Fibroblast of lung (primary cell): ENCODE data around the gene RADIL. TPM values are rescaled to one million over a fixed set of nuclear protein-coding genes. Genes with fewer than 3 reads are reported as not detected.

Source experiments
- DNase-seq, 2 donors: peaks; one replicate each; pipeline versions ENCODE4 v3.0.0 to v3.0.0-alpha.2; 2010; ENCODE audit warnings: low read depth in 2 of 2
- H2AFZ ChIP-seq: 2 replicates; pipeline ENCODE4 v1.5.1; 2012; ENCODE audit warnings: low read length, control low read depth, inconsistent platforms
- H3K27ac ChIP-seq: 2 replicates; pipeline ENCODE4 v1.5.1; 2011; ENCODE audit warnings: low read length, control low read depth; ENCODE audit not compliant: insufficient read depth
- H3K27me3 ChIP-seq: 2 replicates; pipeline ENCODE4 v1.5.1; 2011; ENCODE audit warnings: mild to moderate bottlenecking, low read length; ENCODE audit not compliant: control insufficient read depth, insufficient read depth
- H3K36me3 ChIP-seq: 2 replicates; pipeline ENCODE4 v1.5.1; 2011; ENCODE audit warnings: low read length; ENCODE audit not compliant: control insufficient read depth, insufficient read depth
- H3K4me1 ChIP-seq: 2 replicates; pipeline ENCODE4 v1.5.1; 2011; ENCODE audit warnings: low read length; ENCODE audit not compliant: control insufficient read depth, insufficient read depth; ENCODE audit errors: extremely low read depth
- H3K4me2 ChIP-seq: 2 replicates; pipeline ENCODE4 v1.5.1; 2011; ENCODE audit warnings: low read length, control low read depth; ENCODE audit not compliant: insufficient read depth; ENCODE audit errors: extremely low read depth
- H3K4me3 ChIP-seq, 4 experiments: fragments of 200-600 bp in 1 of 4; sonication (generic) in 1 of 4; replicated peaks in 1 of 4; 2 replicates each; pipeline ENCODE4 v1.5.1; 2011 to 2016; ENCODE audit warnings: low read length in 4 of 4, low read depth in 3 of 4, mild to moderate bottlenecking in 3 of 4, control low read depth in 2 of 4, inconsistent platforms in 1 of 4, mixed read lengths in 1 of 4; ENCODE audit not compliant: insufficient read depth in 1 of 4; ENCODE audit errors: control extremely low read depth in 1 of 4
- H3K79me2 ChIP-seq: 2 replicates; pipeline ENCODE4 v1.5.1; 2012; ENCODE audit warnings: mild to moderate bottlenecking, low read length, inconsistent platforms; ENCODE audit not compliant: control insufficient read depth, insufficient read depth
- H3K9ac ChIP-seq: 2 replicates; pipeline ENCODE4 v1.5.1; 2011; ENCODE audit warnings: mild to moderate bottlenecking, low read length, control low read depth; ENCODE audit not compliant: insufficient read depth
- H3K9me3 ChIP-seq: 2 replicates; pipeline ENCODE4 v1.5.1; 2012; ENCODE audit warnings: low read depth, low read length; ENCODE audit not compliant: control insufficient read depth, insufficient read depth
- H4K20me1 ChIP-seq: 2 replicates; pipeline ENCODE4 v1.5.1; 2011; ENCODE audit warnings: low read length; ENCODE audit not compliant: control insufficient read depth, insufficient read depth; ENCODE audit errors: extremely low read depth
- EZH2 ChIP-seq: IDR thresholded peaks from 2 replicates; pipeline ENCODE4 v1.5.1; 2012; ENCODE audit warnings: low read length, control low read depth, mild to moderate bottlenecking; ENCODE audit errors: missing control alignments
- polyA plus RNA-seq, 2 donors: library from polyadenylated mRNA; depleted of rRNA in 1 of 2; stranded (reverse) in 1 of 2; unstranded in 1 of 2; fragments of >200 nt; gene quantifications; 2 replicates each; pipeline ENCODE4 v1.2.1, GENCODE V29; 2011 to 2012; ENCODE audit warnings: missing spikeins in 1 of 2
- total RNA-seq: library from RNA; depleted of rRNA; stranded (reverse); fragments of >200 nt; gene quantifications from 2 replicates; pipeline ENCODE4 v1.2.1, GENCODE V29; 2014
- TF ChIP-seq, protein P1 (sequence below), 2 donors: IDR thresholded peaks in 1 of 2; conservative IDR thresholded peaks in 1 of 2; 1 replicate in 1 of 2; 2 replicates in 1 of 2; pipeline ENCODE4 v1.5.1; 2011 to 2012; ENCODE audit warnings: low read length in 2 of 2, control low read depth in 1 of 2, inconsistent platforms in 1 of 2, low read depth in 1 of 2, mild to moderate bottlenecking in 1 of 2

The RADIL gene
- total and polyA plus RNA-seq, 2 donors (not counting 1 experiment from before 2014, with no cell fraction given): 0.33 to 0.85 TPM

DNA sequence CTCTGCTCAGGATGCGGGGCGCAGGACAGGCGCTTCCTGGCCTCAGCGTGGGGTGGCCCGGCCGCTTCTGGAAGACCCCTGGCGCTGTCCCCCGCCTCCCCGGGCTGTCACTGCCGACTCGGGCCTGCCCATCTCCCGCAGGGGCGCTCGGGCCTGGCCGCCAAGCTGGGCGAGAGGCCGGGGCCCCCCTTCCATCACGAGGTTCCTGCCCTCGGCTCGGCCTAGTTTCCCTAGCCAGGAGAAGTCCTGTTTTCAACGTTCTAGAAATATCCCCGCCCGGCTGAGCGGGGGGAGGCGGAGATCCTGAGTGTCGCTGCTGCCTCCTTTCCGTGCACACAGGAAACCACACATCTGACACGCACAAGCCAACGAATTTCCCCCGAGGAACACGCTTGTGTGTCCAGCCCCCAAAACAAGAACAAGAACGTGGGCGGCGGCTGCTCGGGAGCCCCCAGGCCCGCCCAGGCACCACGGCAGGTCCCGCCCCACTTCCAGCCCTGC, 74.4 kb downstream of the RADIL start:
- Histone ChIP-seq H3K79me2 (no peaks in the 10 kb centered on the region), H3K4me1 (no peaks in the 10 kb centered on the region), H4K20me1 (no peaks in the 10 kb centered on the region), H2AFZ (no peak overlapping the region), H3K9ac (no peak overlapping the region), H3K4me2 (no peak overlapping the region), H3K4me3 (no peak overlapping the region), H3K27ac (no peak overlapping the region), H3K36me3 (no peaks in the 10 kb centered on the region), H3K9me3 (no peaks in the 10 kb centered on the region), H3K27me3 (peaks cover 5% of the 10 kb centered on the region)
- no peak for DNase-seq
- no peak for TF ChIP-seq EZH2
- TF ChIP-seq, protein P1, sequence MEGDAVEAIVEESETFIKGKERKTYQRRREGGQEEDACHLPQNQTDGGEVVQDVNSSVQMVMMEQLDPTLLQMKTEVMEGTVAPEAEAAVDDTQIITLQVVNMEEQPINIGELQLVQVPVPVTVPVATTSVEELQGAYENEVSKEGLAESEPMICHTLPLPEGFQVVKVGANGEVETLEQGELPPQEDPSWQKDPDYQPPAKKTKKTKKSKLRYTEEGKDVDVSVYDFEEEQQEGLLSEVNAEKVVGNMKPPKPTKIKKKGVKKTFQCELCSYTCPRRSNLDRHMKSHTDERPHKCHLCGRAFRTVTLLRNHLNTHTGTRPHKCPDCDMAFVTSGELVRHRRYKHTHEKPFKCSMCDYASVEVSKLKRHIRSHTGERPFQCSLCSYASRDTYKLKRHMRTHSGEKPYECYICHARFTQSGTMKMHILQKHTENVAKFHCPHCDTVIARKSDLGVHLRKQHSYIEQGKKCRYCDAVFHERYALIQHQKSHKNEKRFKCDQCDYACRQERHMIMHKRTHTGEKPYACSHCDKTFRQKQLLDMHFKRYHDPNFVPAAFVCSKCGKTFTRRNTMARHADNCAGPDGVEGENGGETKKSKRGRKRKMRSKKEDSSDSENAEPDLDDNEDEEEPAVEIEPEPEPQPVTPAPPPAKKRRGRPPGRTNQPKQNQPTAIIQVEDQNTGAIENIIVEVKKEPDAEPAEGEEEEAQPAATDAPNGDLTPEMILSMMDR (conservative IDR thresholded peaks at IDR 0.05 in 1 of 2, IDR thresholded peaks at IDR 0.05 in 1 of 2; ENCODE audit: low read depth in 1 of 2, low read length in 2 of 2): no peak

DNA sequence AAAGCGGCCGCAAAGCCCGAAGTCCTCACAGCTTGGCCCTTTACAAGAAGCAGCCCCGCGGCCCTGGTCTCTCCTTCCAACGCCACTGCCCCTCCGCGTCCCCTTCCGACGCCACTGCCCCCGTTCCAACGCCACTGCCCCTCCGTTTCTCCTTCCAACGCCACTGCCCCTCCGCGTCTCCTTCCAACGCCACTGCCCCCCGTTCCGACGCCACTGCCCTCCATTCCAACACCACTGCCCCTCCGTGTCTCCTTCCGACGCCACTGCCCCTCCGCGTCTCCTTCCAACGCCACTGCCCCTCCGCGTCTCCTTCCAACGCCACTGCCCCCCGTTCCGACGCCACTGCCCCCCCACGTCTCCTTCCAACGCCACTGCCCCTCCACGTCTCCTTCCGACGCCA, 75.0 kb downstream of the RADIL start:
- no peak overlapping the region for H2AFZ ChIP-seq
- TF ChIP-seq, protein P1 (conservative IDR thresholded peaks at IDR 0.05 in 1 of 2, IDR thresholded peaks at IDR 0.05 in 1 of 2; ENCODE audit: low read depth in 1 of 2, low read length in 2 of 2): no peak
- no peak for TF ChIP-seq EZH2
- H3K9ac ChIP-seq: no peak overlapping the region
- H4K20me1 ChIP-seq: no peaks in the 10 kb centered on the region
- no peaks in the 10 kb centered on the region for H3K9me3 ChIP-seq
- H3K4me3 ChIP-seq: no peak overlapping the region
- no peak for DNase-seq
- no peaks in the 10 kb centered on the region for H3K36me3 ChIP-seq
- H3K79me2 ChIP-seq: no peaks in the 10 kb centered on the region
- no peak overlapping the region for H3K4me2 ChIP-seq
- no peaks in the 10 kb centered on the region for H3K4me1 ChIP-seq
- H3K27ac ChIP-seq: no peak overlapping the region
- peaks cover 5% of the 10 kb centered on the region for H3K27me3 ChIP-seq

DNA sequence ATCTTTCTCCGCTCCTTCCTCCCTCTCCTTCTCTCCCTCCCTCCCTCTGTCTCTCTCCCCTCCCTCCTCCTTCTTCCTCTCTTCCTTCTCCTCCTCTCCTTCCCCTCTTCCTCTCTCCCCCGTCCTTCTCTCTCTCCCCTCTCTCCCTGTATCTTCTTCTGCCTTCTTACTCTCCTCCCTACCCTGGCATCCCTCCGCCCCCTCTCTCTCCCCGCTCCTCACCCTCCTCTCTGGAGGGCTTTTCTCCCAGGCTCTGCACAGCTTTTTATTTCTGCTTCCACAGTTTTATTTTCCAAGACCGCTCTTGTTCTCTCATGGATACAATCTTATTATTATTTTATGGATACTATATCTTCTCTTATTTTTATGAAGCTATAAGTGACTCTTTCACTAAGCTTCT, 75.5 kb downstream of the RADIL start:
- Histone ChIP-seq H3K79me2 (no peaks in the 10 kb centered on the region), H2AFZ (no peak overlapping the region), H3K27me3 (peaks cover 5% of the 10 kb centered on the region), H3K36me3 (no peaks in the 10 kb centered on the region), H3K4me2 (no peak overlapping the region), H4K20me1 (no peaks in the 10 kb centered on the region), H3K4me1 (no peaks in the 10 kb centered on the region), H3K9me3 (no peaks in the 10 kb centered on the region), H3K9ac (no peak overlapping the region), H3K27ac (no peak overlapping the region), H3K4me3 (no peak overlapping the region)
- TF ChIP-seq EZH2: no peak
- TF ChIP-seq, protein P1 (conservative IDR thresholded peaks at IDR 0.05 in 1 of 2, IDR thresholded peaks at IDR 0.05 in 1 of 2; ENCODE audit: low read depth in 1 of 2, low read length in 2 of 2): no peak
- DNase-seq: no peak
